GM18511 (cell line): ENCODE measurements around the gene NCAPG2.

Experiments
- ATAC-seq: cut with Tn5 transposase; IDR thresholded peaks from one replicate; pipeline ENCODE4 v1.9.1; 2021; ENCODE audit warnings: mild to moderate bottlenecking, moderate library complexity; ENCODE audit not compliant: unreplicated experiment

NCAPG2 gene, protein sequence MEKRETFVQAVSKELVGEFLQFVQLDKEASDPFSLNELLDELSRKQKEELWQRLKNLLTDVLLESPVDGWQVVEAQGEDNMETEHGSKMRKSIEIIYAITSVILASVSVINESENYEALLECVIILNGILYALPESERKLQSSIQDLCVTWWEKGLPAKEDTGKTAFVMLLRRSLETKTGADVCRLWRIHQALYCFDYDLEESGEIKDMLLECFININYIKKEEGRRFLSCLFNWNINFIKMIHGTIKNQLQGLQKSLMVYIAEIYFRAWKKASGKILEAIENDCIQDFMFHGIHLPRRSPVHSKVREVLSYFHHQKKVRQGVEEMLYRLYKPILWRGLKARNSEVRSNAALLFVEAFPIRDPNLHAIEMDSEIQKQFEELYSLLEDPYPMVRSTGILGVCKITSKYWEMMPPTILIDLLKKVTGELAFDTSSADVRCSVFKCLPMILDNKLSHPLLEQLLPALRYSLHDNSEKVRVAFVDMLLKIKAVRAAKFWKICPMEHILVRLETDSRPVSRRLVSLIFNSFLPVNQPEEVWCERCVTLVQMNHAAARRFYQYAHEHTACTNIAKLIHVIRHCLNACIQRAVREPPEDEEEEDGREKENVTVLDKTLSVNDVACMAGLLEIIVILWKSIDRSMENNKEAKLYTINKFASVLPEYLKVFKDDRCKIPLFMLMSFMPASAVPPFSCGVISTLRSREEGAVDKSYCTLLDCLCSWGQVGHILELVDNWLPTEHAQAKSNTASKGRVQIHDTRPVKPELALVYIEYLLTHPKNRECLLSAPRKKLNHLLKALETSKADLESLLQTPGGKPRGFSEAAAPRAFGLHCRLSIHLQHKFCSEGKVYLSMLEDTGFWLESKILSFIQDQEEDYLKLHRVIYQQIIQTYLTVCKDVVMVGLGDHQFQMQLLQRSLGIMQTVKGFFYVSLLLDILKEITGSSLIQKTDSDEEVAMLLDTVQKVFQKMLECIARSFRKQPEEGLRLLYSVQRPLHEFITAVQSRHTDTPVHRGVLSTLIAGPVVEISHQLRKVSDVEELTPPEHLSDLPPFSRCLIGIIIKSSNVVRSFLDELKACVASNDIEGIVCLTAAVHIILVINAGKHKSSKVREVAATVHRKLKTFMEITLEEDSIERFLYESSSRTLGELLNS

DNA sequence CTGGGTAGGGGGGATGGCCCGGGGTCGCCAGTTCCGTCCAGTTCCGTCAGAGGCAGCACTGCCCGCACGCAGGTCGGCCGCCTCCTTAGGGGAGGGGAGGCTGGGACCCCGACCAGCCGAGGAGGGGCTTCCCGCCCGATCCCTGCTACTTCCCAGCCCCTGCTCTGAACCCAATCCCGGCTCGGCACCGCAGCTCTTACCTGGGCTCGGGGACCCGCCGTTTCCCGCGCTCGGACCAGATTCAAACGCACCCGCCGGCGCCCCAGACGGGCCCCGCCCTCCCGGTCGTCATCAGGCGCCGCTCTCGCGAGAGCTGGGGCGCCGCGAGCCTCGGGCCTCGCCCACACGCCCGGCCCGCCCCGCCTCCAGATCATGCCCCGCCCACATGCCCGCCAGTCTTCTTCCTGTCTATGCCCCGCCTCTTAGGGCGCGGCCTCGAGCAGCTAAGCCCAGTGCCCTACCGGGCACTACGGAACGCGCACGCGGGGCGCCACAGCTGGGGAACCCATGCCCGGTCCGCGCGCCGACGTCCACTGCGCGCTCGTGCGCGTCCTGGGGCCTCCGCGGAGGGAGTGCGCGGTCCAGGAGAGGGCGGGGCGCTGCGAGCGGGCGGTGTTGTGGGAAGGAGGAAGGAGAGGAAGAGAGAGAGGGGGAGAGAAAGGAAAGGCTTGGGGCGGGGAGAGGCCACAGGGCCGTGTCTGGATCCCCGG is at the start of gene NCAPG2:
Gene NCAPG2 (minus strand): TSS at position 281 of the 710 bp plus-strand sequence. CDS start 2,905 bp downstream, outside the sequence.
- peak; percentile 95 for ATAC-seq

DNA sequence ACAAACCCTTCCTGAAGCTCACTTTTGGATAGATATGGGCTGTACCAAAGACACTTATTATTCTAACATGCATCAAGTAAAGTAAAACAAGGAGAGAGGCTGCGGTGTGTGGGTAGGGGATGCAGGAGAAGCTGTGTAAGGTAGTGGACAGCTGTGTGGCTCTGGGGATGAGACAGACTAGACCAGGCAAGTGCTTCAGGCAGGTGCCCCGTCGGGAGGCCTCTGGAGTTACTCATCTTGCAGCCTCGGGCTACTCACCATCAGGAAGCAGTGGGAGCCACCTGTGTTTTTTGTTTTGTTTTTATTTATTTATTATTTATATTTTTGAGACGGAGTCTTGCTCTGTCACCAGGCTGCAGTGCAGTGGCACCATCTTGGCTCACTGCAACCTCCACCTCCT is 49.3 kb upstream of the NCAPG2 start:
- no peak for ATAC-seq

DNA sequence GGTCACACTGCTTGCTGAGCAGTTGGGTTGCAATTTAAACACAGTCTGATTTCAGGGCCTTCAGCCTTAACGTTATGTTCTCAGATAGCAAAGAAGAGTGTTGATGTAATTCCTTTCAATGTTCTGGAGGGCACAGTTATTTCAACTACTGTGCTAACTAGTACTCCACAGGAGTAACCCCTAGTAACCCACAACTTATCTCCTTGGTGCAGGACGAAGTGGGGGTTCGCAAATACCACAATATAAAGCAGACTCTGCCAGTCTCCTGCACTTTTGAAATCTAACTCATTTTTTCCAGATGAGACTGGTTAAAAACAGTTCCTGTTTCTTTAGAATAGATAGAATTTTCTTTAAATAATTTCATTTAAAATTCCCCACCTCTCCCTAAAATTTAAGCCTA is 47.1 kb upstream of the NCAPG2 start:
- ATAC-seq, result no peak

DNA sequence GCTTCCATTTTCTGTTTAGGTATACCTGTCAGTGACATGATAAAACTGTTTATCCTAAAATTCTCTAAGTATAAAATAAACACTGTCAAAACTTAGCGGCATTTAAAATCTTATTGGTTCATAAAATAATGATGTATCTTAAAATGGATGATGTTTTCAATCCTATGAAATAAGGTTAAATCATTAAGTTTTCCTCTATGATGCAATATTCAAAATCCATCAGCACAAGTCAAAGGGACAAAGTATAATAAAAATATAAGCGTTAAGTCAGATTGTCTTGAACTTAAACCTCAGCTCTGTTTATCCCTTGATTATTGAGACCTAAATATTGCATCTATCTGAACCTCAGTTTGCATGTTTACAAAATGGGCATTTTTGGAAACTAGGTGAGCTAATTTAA is 46.6 kb upstream of the NCAPG2 start:
- ATAC-seq, result no peak

DNA sequence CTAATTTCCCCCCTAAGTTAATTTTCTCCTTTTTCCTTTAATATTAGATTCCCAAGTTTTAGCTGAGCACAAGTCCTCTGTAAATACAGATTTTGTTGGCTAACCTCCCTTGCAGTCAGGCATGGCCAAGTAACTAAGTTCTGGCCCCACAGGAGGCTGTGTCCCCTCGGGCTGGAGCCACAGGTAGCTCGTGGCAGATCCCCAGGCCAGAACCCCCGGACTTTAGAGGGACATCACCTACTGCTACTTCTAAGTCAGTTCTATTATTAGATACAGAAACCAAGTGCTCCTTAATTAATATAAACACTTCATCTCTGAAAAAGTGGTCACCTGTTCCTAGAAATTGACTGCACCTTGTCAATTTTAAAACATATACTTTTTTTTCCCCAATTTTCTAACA is 46.1 kb upstream of the NCAPG2 start:
- no peak for ATAC-seq

DNA sequence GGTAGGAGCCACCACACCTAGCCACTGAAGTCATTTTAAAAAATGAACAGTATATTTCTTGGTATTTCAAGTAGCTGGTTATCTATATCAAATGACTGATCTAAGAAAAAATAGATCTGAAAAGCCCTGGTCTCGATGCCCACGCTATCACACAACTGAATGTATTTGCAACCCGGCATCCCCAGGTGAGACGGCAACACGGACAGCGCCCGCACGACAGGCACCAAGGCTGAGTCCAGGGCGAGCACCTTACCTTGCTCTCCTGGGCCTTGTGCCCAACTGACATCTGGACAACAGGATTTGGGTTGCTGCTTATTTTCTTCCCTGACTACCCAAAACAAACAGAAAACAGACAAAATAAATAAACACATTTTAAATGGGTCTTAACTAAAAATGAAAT is 44.8 kb upstream of the NCAPG2 start:
- ATAC-seq, result no peak

DNA sequence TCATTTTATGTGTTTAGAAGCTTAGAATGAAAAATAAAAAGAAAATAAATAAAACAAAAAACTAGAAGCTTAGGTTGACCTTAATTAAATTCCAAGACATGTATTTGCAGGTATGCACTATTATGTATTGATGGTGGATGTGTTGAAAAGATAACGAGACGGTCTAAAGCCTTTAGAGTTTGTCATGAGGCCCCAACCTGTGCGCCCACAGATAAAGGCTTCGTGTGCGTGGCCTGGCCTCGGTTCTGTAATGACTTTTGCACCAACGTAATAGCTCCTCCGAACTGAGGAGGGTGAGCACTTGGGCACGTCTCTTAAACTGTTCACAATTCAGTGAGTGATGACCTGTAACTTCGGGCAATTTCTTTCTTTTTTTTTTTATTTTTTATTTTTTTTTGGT is 43.7 kb upstream of the NCAPG2 start:
- no peak for ATAC-seq

DNA sequence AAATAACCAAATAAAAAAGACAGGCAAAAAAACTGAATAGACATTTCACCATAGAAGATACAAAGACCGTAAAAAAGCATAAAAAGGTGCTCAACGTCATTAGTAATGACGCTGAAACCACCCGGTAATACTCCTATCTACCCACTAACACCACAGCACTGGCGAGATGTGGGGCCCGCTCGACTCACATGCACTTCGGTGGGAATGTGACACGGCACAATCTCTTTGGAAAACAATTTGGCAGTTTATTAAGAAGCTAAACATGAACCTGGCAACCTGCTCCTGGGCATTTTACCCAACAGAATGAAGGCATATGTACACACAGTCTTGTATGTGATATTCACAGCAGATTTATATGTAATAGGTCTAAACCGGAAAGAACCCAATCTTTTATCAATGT is 42.8 kb upstream of the NCAPG2 start:
- ATAC-seq, result no peak

DNA sequence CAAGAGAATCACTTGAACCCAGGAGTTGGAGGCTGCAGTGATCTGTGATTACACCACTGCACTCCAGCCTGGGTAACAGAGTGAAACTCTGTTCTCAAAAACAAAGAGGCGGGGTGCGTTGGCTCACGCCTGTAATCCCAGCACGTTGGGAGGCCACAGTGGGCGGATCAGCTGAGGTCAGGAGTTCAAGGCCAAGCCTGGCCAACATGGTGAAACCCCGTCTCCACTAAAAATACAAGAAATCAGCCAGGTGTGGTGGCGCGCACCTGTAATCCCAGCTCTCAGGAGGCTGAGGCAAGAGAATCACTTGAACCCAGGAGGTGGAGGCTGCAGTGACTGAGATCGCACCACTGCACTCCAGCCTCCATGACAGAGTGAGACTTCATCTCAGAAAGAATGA is 42.4 kb upstream of the NCAPG2 start:
- ATAC-seq, result no peak

DNA sequence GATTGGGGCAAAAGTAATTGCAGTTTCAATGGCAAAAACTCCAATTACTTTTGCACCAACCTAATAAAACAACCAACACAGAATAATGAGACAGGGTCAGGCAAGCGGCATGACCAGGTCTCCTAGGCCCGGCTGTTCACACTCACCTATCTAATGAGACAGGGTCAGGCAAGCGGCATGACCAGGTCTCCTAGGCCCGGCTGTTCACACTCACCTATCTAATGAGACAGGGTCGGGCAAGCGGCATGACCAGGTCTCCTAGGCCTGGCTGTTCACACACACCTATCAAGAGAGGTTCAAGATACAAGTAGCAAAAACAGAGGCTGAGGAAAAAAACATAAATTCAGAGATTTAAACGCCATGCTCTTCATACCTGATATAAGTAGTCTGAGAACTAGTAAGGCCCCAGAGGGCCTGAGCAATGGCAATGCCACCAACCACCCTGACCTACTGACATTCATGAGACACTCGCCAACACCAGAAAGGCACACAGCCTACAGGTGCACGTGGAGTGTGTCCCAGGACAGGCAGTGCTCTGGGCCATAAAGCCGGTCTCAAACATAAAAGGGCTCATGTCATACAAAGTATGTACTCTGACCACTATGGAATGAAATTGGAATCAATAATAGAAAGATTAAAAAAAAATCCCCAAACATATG is 40.6 kb upstream of the NCAPG2 start:
- no peak for ATAC-seq

DNA sequence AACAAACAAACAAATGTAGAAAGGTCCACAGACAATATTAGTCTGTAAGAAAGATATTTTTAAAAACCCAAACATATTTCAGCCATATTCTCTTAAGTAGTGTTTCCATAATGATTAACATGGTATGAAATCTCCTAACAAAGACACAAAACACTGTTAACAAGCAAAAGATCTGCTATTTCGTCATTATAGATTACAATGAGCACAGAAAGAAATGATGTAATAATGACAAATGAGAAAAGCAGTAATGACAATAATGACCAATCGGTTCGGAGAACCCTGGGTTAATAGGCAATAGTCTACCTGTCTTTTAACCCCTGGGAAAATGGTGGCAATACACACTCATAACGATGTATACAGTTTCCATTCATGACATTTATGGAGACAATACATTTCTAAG is 39.5 kb upstream of the NCAPG2 start:
- no peak for ATAC-seq

DNA sequence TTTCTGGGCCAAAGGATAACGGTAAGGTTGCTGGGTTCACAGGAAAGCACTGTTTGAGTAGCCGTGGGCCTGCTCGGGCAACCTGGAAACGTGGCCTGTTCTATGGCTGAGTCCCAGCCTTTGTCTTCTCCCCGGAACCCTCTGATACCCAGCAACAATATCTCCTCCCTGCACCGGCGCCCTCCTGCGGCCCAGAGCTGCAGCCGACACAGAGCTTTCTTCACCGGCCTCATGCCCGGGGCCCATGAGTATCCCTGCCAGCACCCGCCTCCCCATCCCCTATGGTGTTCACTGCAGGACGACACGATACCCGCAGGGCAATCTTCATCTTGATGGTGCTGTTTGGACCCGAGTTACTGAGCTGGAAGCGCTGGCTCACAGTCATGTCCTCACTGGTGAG is 38.6 kb upstream of the NCAPG2 start:
- ATAC-seq, result no peak

DNA sequence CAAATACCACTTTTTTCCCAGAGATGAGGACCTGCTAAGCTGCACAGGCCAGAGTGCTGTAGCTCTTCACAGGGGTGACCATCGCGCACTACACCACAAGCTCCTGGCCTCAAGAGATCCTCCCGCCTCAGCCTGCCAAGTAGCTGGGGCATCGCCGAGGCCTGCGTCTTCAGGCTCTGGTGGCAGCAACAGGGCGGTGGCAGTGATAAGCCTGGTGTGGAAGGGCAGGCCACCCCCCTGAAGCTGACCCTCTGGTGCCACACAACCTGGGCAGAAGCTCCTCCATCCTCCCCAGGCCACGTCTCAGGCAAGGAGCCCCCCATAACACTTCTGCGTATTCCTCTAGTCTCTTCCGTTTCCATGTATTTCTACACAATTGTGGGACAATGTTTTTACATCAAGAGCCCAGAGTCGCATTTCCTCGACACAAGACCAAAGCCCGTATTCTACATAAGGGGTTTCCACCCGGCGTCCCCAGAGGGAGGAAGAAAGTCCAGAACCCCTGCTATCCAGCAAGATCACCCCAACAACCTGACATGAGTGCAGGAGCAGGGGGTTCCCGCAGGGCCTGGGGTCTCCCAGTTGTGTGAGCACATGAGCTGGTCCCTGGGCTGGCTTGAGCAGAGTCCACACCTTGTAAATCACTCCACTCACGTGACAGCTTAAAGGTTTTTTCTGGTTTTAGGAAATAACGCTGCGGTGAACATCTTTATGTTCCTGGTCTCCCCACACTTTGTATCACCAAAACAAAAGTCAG is 37.6 kb upstream of the NCAPG2 start:
- no peak for ATAC-seq

DNA sequence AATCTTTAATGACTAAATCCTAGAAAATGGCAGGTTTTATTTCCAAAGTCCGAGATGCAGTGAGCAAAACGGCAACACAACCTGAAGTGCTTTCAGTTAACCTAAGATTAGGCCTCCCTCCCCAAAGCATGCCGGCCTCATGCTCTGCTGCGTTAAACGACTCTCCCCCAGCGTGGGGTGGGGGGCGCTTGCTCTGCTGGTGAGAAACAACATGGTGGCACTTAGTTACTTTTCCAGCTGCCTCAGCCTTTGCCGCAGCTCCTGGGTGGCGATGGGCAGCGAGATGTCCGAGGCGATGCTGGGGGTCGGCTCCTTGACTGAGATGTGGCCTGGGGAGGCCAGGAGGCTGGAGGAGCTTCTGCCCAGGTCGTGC is 36.7 kb upstream of the NCAPG2 start:
- ATAC-seq, result no peak

DNA sequence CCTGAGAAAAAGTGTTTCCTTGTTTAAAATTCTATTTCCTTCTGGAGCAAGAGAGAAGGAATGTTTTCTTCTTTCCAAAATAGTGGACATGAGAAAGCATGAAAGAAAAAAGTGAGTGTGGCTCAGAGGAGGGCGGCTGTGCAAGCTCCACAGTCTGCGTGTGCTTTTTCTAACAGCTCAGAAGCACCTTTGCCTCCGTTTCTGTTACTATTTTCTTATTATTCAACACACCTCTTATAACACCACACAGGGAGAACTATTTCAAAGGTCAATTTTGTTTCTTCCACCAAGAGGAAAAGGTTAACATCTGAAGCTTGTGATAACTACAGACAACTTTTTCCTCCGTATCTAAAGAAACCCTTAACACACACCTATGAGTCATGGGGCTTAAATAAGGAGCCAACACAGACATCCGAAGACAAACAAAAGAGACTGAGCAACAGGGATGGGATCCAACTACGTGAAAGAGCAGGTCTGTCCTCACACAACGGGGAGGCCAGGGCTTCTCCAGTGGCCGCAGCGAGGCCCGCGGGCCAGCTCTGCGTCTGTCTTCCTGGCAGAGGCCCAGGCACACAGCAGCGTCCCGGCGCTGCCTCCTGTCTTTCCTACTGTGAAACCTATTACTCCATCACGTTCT is 36.2 kb upstream of the NCAPG2 start:
- ATAC-seq, result no peak

DNA sequence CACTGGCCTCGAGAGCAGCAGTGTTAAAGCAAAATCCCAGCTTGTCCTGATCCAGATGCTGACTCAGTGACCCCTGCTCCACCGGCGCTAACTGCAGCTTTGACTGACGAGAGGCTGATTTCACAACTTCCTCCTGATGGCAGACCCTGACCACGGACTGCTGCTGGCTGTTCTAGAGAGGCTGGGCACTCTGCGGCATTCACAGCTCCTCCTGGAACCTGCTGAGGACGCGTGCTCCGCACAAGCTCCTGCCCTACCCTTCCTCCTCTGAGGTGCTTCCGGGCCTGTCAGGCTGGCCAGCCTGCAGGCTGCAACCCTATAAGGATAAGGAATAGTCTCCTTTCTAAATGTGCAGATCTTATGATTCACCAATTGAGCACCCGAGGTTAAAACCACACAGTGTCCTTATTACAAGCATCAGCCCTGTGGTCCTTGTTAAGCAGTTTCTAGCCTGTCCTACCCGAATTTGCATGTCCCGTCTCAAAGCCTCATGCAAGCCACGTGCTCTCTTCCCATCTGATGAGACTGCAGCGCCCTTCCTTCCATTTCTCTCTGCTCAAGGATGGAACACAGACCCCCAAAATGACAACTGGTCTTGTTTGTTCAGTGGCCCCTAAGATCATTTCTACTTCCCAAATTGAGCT is 35.5 kb upstream of the NCAPG2 start:
- no peak for ATAC-seq

DNA sequence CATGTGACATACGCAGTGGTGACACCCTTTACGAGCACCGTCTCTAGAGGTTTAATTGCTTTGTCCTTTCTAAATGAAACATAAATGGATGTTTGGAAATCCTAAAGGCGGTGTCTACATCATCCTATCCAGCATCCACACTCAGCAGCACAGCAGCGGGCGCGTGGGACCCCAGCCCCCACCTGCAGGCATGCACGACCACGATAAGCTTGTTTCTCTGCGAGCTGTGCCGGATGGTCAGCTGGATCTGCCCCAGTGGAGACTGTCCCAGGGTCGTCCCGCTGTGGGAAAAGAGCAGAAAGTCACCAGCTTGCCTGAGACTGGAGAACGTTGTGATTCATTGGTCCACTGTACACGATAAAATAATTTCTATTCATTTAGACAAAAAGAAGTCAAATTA is 34.2 kb upstream of the NCAPG2 start:
- ATAC-seq, result no peak

DNA sequence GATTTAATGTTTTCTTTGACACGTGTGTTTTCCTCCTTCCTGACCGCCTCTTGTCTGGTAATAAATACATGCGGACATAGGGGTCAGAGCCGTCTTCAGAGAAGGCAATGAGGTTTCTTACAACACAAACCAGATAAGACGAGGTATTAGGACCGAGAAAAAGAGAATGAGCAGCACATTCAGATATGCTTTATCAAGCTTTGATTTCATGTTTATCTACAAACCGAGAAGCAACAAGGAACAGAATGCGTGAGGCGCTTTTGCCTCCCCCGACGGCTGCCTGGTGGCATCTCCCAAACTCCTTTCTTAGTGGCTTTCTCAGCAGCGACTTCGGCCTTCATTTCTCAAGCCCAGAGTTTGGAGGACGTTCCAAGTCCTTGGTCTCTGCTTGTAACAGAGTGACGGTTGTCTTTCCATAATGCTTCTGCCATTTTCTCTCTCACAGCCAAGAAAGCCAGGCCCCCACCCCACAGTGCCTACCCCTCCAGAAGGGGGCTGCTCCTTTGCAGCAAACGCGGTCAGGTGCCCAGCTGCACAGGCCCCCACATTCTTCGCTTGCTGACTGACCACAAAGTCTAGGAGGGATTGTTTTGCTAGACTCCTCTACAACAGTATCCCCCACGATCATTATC is 32.6 kb upstream of the NCAPG2 start:
- ATAC-seq, result no peak
